K562 (cell line): ENCODE results near the gene LAMA4. TPM values are rescaled to one million over a fixed set of nuclear protein-coding genes. Genes with fewer than 3 reads are reported as not detected.

ENCODE experiments used
- ATAC-seq: fragments of 200-7000 bp; cut with Tn5 transposase; 3 replicates; pipeline ENCODE4 v1.9.1; 2020; ENCODE audit warnings: moderate library complexity
- BruUV-seq: library from RNA; stranded (reverse); fragments of 400-500 nt; replicated peaks from 2 replicates; lab custom pipeline; 2021; lab: Mats Ljungman, UMichigan
- CTCF ChIA-PET: fragments of 300-600 bp; formaldehyde crosslinking; extraction: SDS; loops from one replicate; lab custom pipeline; 2021; ENCODE audit warnings: low intra/inter-chr PET ratio; lab: Yijun Ruan, JAX
- POLR2A ChIA-PET: fragments of 300-600, 350-650 bp; sonication (Branson Sonifier 250); formaldehyde crosslinking; extraction: SDS; loops from one replicate; lab custom pipeline; 2021; ENCODE audit warnings: antibody characterized with exemption, inconsistent platforms; lab: Yijun Ruan, JAX
- DNase-seq, 4 experiments: peaks; one replicate each; pipeline versions ENCODE4 v3.0.0 to v3.0.0-alpha.2; 2011 to 2018; ENCODE audit warnings: low spot score in 3 of 4, mixed read lengths in 3 of 4; ENCODE audit errors: extremely low read depth in 1 of 4
- FAIRE-seq: peaks from 2 replicates; lab custom pipeline; 2011; peaks lifted over from hg19 to GRCh38; lab: Jason Lieb, UNC
- H2AFZ ChIP-seq: 2 replicates; pipeline ENCODE4 v1.6.0; 2011; ENCODE audit warnings: low read depth, low read length, control low read depth, inconsistent platforms
- H3K27ac ChIP-seq: fragments of 200-600 bp; 3 replicates; pipeline ENCODE4 v1.8.0; 2011; ENCODE audit warnings: low read depth, mild to moderate bottlenecking, control low read depth, inconsistent platforms, low read length, moderate library complexity, mixed read lengths; ENCODE audit errors: extremely low read depth
- H3K27me3 ChIP-seq, 2 experiments: fragments of 300-600 bp in 1 of 2; 2 replicates in 1 of 2; 3 replicates in 1 of 2; pipeline versions ENCODE4 v1.6.0 to v1.8.0; 2011; ENCODE audit warnings: inconsistent platforms in 2 of 2, low read length in 2 of 2, mild to moderate bottlenecking in 1 of 2, mixed read lengths in 1 of 2, moderate library complexity in 1 of 2; ENCODE audit not compliant: control insufficient read depth in 2 of 2, insufficient read depth in 2 of 2
- H3K36me3 ChIP-seq: fragments of 300-600 bp; 3 replicates; pipeline ENCODE4 v1.8.0; 2011; ENCODE audit warnings: mild to moderate bottlenecking, low read length, inconsistent platforms; ENCODE audit not compliant: control insufficient read depth, insufficient read depth
- H3K4me1 ChIP-seq, 2 experiments: fragments of 200-600 bp in 1 of 2; replicated peaks in 1 of 2; 2 replicates in 1 of 2; 3 replicates in 1 of 2; pipeline versions ENCODE4 v1.5.1 to v1.8.0; 2011; ENCODE audit warnings: inconsistent platforms in 2 of 2, low read length in 2 of 2, mild to moderate bottlenecking in 1 of 2, mixed read lengths in 1 of 2, moderate library complexity in 1 of 2; ENCODE audit not compliant: control insufficient read depth in 2 of 2, insufficient read depth in 2 of 2
- H3K4me2 ChIP-seq: 2 replicates; pipeline ENCODE4 v1.6.1; 2011; ENCODE audit warnings: low read length, control low read depth, inconsistent platforms, mixed read lengths; ENCODE audit not compliant: insufficient read depth
- H3K4me3 ChIP-seq: fragments of 200-600 bp; sonication (generic), shearing (Covaris generic); 2 replicates; pipeline ENCODE4 v1.5.1; 2016; ENCODE audit warnings: control low read depth, inconsistent platforms
- H3K79me2 ChIP-seq: fragments of 200-600 bp; 3 replicates; pipeline ENCODE4 v1.8.0; 2011; ENCODE audit warnings: low read length, inconsistent platforms; ENCODE audit not compliant: control insufficient read depth, insufficient read depth
- H3K9ac ChIP-seq, 2 experiments: 2 replicates each; pipeline versions ENCODE4 v1.6.0 to v1.6.1; 2011; ENCODE audit warnings: low read depth in 2 of 2, low read length in 2 of 2, control low read depth in 1 of 2, inconsistent platforms in 1 of 2, mild to moderate bottlenecking in 1 of 2, mixed read lengths in 1 of 2; ENCODE audit not compliant: insufficient read depth in 1 of 2
- H3K9me1 ChIP-seq: one replicate; pipeline ENCODE4 v1.6.0; 2011; ENCODE audit warnings: inconsistent platforms, mild to moderate bottlenecking, low read length, moderate library complexity; ENCODE audit not compliant: control insufficient read depth, insufficient read depth
- H3K9me3 ChIP-seq: replicated peaks from 2 replicates; pipeline ENCODE4 v1.5.1; 2011; ENCODE audit warnings: low read depth, low read length, inconsistent platforms; ENCODE audit not compliant: control insufficient read depth, insufficient read depth
- H4K20me1 ChIP-seq: replicated peaks from 2 replicates; pipeline ENCODE4 v1.6.1; 2011; ENCODE audit warnings: low read length, inconsistent platforms, mixed read lengths; ENCODE audit not compliant: control insufficient read depth, insufficient read depth
- CBFA2T3 ChIP-seq: fragments of 450-650 bp; IDR thresholded peaks from 2 replicates; pipeline ENCODE4 v1.6.1; 2017
- DIDO1 ChIP-seq: fragments of 450-650 bp; IDR thresholded peaks from 2 replicates; pipeline ENCODE4 v1.6.1; 2016; ENCODE audit warnings: low read depth, missing biosample characterization, missing genetic modification characterization
- DMBX1 ChIP-seq: fragments of 250-450 bp; sonication (Bioruptor Pico); IDR thresholded peaks from 2 replicates; pipeline ENCODE4 v1.8.0; 2022; ENCODE audit warnings: inconsistent platforms, mild to moderate bottlenecking, moderate library complexity, borderline replicate concordance
- DPF2 ChIP-seq: fragments of 450-650 bp; IDR thresholded peaks from 2 replicates; pipeline ENCODE4 v1.6.1; 2016
- HDAC1 ChIP-seq, 2 experiments: fragments of 450-650 bp; IDR thresholded peaks; 2 replicates each; pipeline ENCODE4 v1.6.1; 2016 to 2017; ENCODE audit warnings: inconsistent platforms in 1 of 2, mild to moderate bottlenecking in 1 of 2, moderate library complexity in 1 of 2
- HDAC3 ChIP-seq: fragments of 450-650 bp; IDR thresholded peaks from 2 replicates; pipeline ENCODE4 v1.6.1; 2018; ENCODE audit warnings: borderline replicate concordance, mild to moderate bottlenecking, moderate library complexity; ENCODE audit not compliant: partially characterized antibody
- NFATC3 ChIP-seq: fragments of 450-650 bp; IDR thresholded peaks from 2 replicates; pipeline ENCODE4 v1.6.1; 2017; ENCODE audit warnings: mild to moderate bottlenecking
- SRF ChIP-seq, 2 experiments: fragments of 250-450, 450-650 bp in 1 of 2; sonication (Bioruptor Pico) in 1 of 2; sonication (generic) in 1 of 2; formaldehyde crosslinking; IDR thresholded peaks; 2 replicates each; pipeline versions ENCODE4 v1.5.0 to v1.5.1; 2020 to 2022; ENCODE audit warnings: mild to moderate bottlenecking in 1 of 2, missing genetic modification reagents in 1 of 2
- ZBTB11 ChIP-seq, 3 experiments: fragments of 200-800 bp in 1 of 3; fragments of 250-450 bp in 1 of 3; fragments of 450-650 bp in 1 of 3; sonication (Bioruptor Pico) in 1 of 3; sonication (Bioruptor generic) in 1 of 3; formaldehyde crosslinking in 1 of 3; IDR thresholded peaks; 2 replicates each; pipeline versions ENCODE4 v1.6.1 to v1.8.0; 2016 to 2022; ENCODE audit warnings: mild to moderate bottlenecking in 2 of 3, missing genetic modification characterization in 2 of 3, missing compliant biosample characterization in 1 of 3, moderate library complexity in 1 of 3
- ZBTB7A ChIP-seq: IDR thresholded peaks from 2 replicates; pipeline ENCODE4 v1.6.1; 2011; ENCODE audit warnings: low read depth, mild to moderate bottlenecking, low read length, moderate library complexity, borderline replicate concordance; ENCODE audit not compliant: control insufficient read depth
- ZFP36 ChIP-seq: fragments of 150-350 bp; IDR thresholded peaks from 2 replicates; pipeline ENCODE4 v1.6.1; 2018; ENCODE audit warnings: low read length, low read depth; ENCODE audit not compliant: partially characterized antibody
- ZKSCAN3 ChIP-seq: fragments of 250-450 bp; sonication (Bioruptor Pico); IDR thresholded peaks from 2 replicates; pipeline ENCODE4 v1.4.0; 2020
- WGBS: fragments of 100-300 bp; shearing (Covaris generic); methylation state at CpG from one replicate; pipeline ENCODE4 v1.1.6; 2016; ENCODE audit warnings: low coverage, mixed read lengths; ENCODE audit not compliant: insufficient coverage; ENCODE audit errors: missing lambda C conversion rate; 5-methylcytosine and 5-hydroxymethylcytosine counted together
- in situ Hi-C: fragments of 300-500 bp; cut with MboI; formaldehyde crosslinking; loops from 4 replicates; pipeline ENCODE4 v1.15.0; 2018; ENCODE audit warnings: inconsistent platforms, mixed read lengths
- intact Hi-C: fragments of 100-400 bp; cut with micrococcal nuclease; formaldehyde crosslinking; loops from 2 replicates; pipeline ENCODE4 v1.14.2; 2022
- polyA plus RNA-seq, 8 experiments: library from polyadenylated mRNA; depleted of rRNA in 4 of 8; stranded (reverse) in 5 of 8; unstranded in 3 of 8; fragments of >200 nt; fragmentation: Nextera tagmentation in 2 of 8; fragmentation: Illumina TruSeq in 1 of 8; extraction: Ambion mirVana in 2 of 8; extraction: Trizol in 1 of 8; gene quantifications; 2 replicates each; pipeline versions ENCODE4 v1.2.1 to v1.2.3, GENCODE V29; 2011 to 2014; ENCODE audit warnings: inconsistent platforms in 1 of 8, missing spikeins in 1 of 8
- total RNA-seq, 7 experiments: library from RNA; depleted of rRNA in 6 of 7; stranded (reverse); fragments of >200 nt in 6 of 7; fragmentation: Illumina TruSeq in 2 of 7; extraction: Trizol in 2 of 7; gene quantifications; 2 replicates each; pipeline versions ENCODE4 v1.2.1 to v1.2.3, GENCODE V29; 2011 to 2021; ENCODE audit warnings: low replicate concordance in 1 of 7
- TF ChIP-seq, protein P1 (sequence below), 2 experiments: fragments of 450-650 bp in 1 of 2; sonication (generic) in 1 of 2; formaldehyde crosslinking in 1 of 2; IDR thresholded peaks in 1 of 2; conservative IDR thresholded peaks in 1 of 2; 2 replicates each; pipeline versions ENCODE4 v1.6.1 to v1.8.1; 2016 to 2023; ENCODE audit warnings: mild to moderate bottlenecking in 2 of 2, moderate library complexity in 2 of 2, inconsistent platforms in 1 of 2, missing genetic modification reagents in 1 of 2
- TF ChIP-seq, protein P2 (sequence below): sonication (generic); formaldehyde crosslinking; IDR thresholded peaks from 2 replicates; pipeline ENCODE4 v1.9.0; 2022; ENCODE audit warnings: mild to moderate bottlenecking, missing genetic modification reagents

Gene LAMA4
- total and polyA plus RNA-seq, 9 of the 15 experiments (the other 6 are each of a cell fraction or from before 2014, with no cell fraction given), result 0.05 to 2.9 (median 0.51) TPM

DNA sequence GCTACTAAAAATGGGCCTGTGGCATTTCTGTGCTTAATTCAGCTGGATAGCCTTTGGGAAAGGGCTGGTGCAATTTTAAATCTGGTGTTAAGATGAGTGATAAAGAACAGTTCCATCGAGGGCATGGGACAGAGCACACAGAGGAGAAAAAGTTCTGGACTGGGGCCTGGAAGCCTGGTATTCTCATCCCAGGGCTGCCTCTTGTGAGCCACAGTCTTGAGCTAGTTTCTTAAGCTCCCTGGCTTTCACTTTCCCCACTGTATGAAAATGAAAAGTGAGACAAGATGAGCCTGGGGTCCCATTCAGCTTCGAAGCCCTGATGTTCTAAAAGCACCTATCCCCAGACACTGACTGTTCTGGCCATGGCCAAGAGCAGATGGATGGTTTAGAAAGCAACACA is 14.3 kb upstream of the LAMA4 start (continued):
- TF ChIP-seq HDAC1 (IDR thresholded peaks at IDR 0.05) (no peak), DMBX1 (CRISPR knock-in tag) (no peak), ZFP36 (no peak), SRF (CRISPR knock-in tag; IDR thresholded peaks at IDR 0.05) (no peak), CBFA2T3 (no peak), HDAC3 (no peak)
- TF ChIP-seq, protein P1, sequence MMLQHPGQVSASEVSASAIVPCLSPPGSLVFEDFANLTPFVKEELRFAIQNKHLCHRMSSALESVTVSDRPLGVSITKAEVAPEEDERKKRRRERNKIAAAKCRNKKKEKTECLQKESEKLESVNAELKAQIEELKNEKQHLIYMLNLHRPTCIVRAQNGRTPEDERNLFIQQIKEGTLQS (IDR thresholded peaks at IDR 0.05), result no peak
- TF ChIP-seq, protein P1 (CRISPR knock-in tag; conservative IDR thresholded peaks at IDR 0.05), result no peak

GRCh38 chr6:112268019-112268418 is 13.7 kb upstream of the LAMA4 start:
- no peak for ATAC-seq
- H3K4me2 ChIP-seq, result no peak overlapping the region
- H3K9me3 ChIP-seq, result no peaks in the 10 kb centered on the region
- WGBS, result 0% methylated on average over 2 of the region's 2 CpGs
- in situ Hi-C loops, result no loop called here
- no peaks in the 10 kb centered on the region for H4K20me1 ChIP-seq
- H3K4me1 ChIP-seq, result no peaks in the 10 kb centered on the region
- FAIRE-seq, result no peak
- H2AFZ ChIP-seq, result no peak overlapping the region
- H3K27me3 ChIP-seq, result 0 out of 5 replicates have a peak, but pooled peaks cover 0 to 4% of the 10 kb centered on the region in 2 experiments
- H3K4me3 ChIP-seq, result no peak overlapping the region
- TF ChIP-seq, protein P2, sequence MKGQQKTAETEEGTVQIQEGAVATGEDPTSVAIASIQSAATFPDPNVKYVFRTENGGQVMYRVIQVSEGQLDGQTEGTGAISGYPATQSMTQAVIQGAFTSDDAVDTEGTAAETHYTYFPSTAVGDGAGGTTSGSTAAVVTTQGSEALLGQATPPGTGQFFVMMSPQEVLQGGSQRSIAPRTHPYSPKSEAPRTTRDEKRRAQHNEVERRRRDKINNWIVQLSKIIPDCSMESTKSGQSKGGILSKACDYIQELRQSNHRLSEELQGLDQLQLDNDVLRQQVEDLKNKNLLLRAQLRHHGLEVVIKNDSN (CRISPR knock-in tag), result no peak
- TF ChIP-seq ZKSCAN3 (CRISPR knock-in tag), result no peak
- no peak for TF ChIP-seq DIDO1
- TF ChIP-seq ZBTB7A, result no peak
- TF ChIP-seq DPF2, result no peak
- no peak for TF ChIP-seq ZBTB11 (CRISPR knock-in tag; IDR thresholded peaks at IDR 0.05)
- no peak for TF ChIP-seq NFATC3
- ChIA-PET POLR2A (interaction anchor here (0.7 kb wide), 1 partner anchor 1534 kb away, joined by 3 read pairs; no protein-coding TSS in a partner anchor), CTCF (no interaction called here)
- no peaks in the 10 kb centered on the region for H3K36me3 ChIP-seq
- no peaks in the 10 kb centered on the region for H3K9me1 ChIP-seq
- BruUV-seq, result no TSS peak
- intact Hi-C loops, result no loop called here
- no peak for DNase-seq
- no peak overlapping the region for H3K27ac ChIP-seq
- no peaks in the 10 kb centered on the region for H3K79me2 ChIP-seq
- H3K9ac ChIP-seq, result no peak overlapping the region
